Natural killer cell (primary cell): ENCODE measurements around the gene GALNTL6. TPM values are rescaled to one million over a fixed set of nuclear protein-coding genes. Genes with fewer than 3 reads are reported as not detected.

Source experiments
- ATAC-seq, 3 donors: fragments of 150-1000 bp in 2 of 3; fragments of 200-7000 bp in 1 of 3; cut with Tn5 transposase; 1 replicate in 1 of 3; 2 replicates in 2 of 3; pipeline ENCODE4 v1.10.0; 2021; ENCODE audit warnings: mild to moderate bottlenecking in 2 of 3, moderate library complexity in 2 of 3
- DNase-seq, 2 donors: peaks; one replicate each; pipeline versions ENCODE4 v3.0.0 to v3.0.0-alpha.2; 2013 to 2021; ENCODE audit warnings: mixed read lengths in 1 of 2
- H3K27ac ChIP-seq: one replicate; pipeline ENCODE4 v1.5.1; 2013; ENCODE audit warnings: mild to moderate bottlenecking, low read length
- H3K27me3 ChIP-seq: one replicate; pipeline ENCODE4 v1.6.1; 2013; ENCODE audit warnings: low read length; ENCODE audit not compliant: control insufficient read depth, insufficient read depth
- H3K36me3 ChIP-seq: one replicate; pipeline ENCODE4 v1.6.1; 2013; ENCODE audit warnings: low read length; ENCODE audit not compliant: control insufficient read depth, insufficient read depth
- H3K4me1 ChIP-seq: one replicate; pipeline ENCODE4 v1.6.1; 2013; ENCODE audit warnings: low read length; ENCODE audit not compliant: control insufficient read depth, insufficient read depth
- H3K4me3 ChIP-seq: one replicate; pipeline ENCODE4 v1.5.1; 2013; ENCODE audit warnings: low read length
- H3K9me3 ChIP-seq: one replicate; pipeline ENCODE4 v1.6.1; 2013; ENCODE audit warnings: low read length; ENCODE audit not compliant: control insufficient read depth, insufficient read depth
- H3K27ac Mint-ChIP-seq, 2 donors: one replicate each; pipeline ENCODE4 v1.8.0; 2022; ENCODE audit warnings: mild to moderate bottlenecking in 2 of 2, mixed read lengths in 2 of 2, moderate library complexity in 1 of 2
- H3K27me3 Mint-ChIP-seq, 2 donors: one replicate each; pipeline ENCODE4 v1.8.0; 2022; ENCODE audit warnings: low read depth in 2 of 2, mixed read lengths in 2 of 2
- H3K36me3 Mint-ChIP-seq: one replicate; pipeline ENCODE4 v1.8.0; 2022; ENCODE audit warnings: mixed read lengths
- H3K4me1 Mint-ChIP-seq, 2 donors: one replicate each; pipeline ENCODE4 v1.8.0; 2022; ENCODE audit warnings: mixed read lengths in 2 of 2
- H3K4me3 Mint-ChIP-seq: one replicate; pipeline ENCODE4 v1.8.0; 2022; ENCODE audit warnings: mild to moderate bottlenecking, moderate library complexity, mixed read lengths
- H3K9me3 Mint-ChIP-seq, 2 donors: one replicate each; pipeline ENCODE4 v1.8.0; 2022; ENCODE audit warnings: mixed read lengths in 2 of 2
- CTCF ChIP-seq: fragments of 200-600 bp; IDR thresholded peaks from one replicate; pipeline ENCODE4 v1.8.0; 2022; ENCODE audit warnings: antibody characterized with exemption
- WGBS: methylation state at CpG from one replicate; pipeline ENCODE4 v1.1.7; 2013; ENCODE audit warnings: missing lambda C conversion rate; ENCODE audit not compliant: insufficient coverage; 5-methylcytosine and 5-hydroxymethylcytosine counted together
- intact Hi-C: fragments of 100-400 bp; cut with micrococcal nuclease; formaldehyde crosslinking; loops from one replicate; pipeline ENCODE4 v1.14.2; 2022
- total RNA-seq, 4 donors: library from RNA; stranded (reverse); fragments of 120-200 nt in 1 of 4; gene quantifications; one replicate each; pipeline versions ENCODE4 v1.2.3 to v1.2.4, GENCODE V29; 2013 to 2022

The GALNTL6 gene
- total RNA-seq, 3 donors from 2014 or later (not counting 1 experiment from before 2014, with no cell fraction given), result not detected

- H3K4me3 ChIP-seq, result no peak overlapping the region
- no peaks in the 10 kb centered on the region for H3K36me3 ChIP-seq
- no peak for ATAC-seq
- Mint-ChIP-seq H3K9me3 (peaks cover 7 to 8% of the 10 kb centered on the region in 2 donors), H3K27me3 (no peaks in the 10 kb centered on the region), H3K4me3 (no peak overlapping the region), H3K27ac (no peak overlapping the region), H3K36me3 (no peaks in the 10 kb centered on the region), H3K4me1 (no peaks in the 10 kb centered on the region)
- H3K27ac ChIP-seq, result no peak overlapping the region
- TF ChIP-seq CTCF, result no peak
- no peak for DNase-seq
- 75% methylated on average over 3 of the region's 3 CpGs for WGBS
- no peaks in the 10 kb centered on the region for H3K4me1 ChIP-seq
- H3K9me3 ChIP-seq, result peaks cover 2% of the 10 kb centered on the region
- no peaks in the 10 kb centered on the region for H3K27me3 ChIP-seq
- intact Hi-C loops, result no loop called here
Measured at GRCh38 chr4:172683021-172683420, 869.8 kb downstream of the GALNTL6 start.

- no peak for ATAC-seq
Measured at GRCh38 chr4:172686021-172686420, 872.8 kb downstream of the GALNTL6 start.

GRCh38 chr4:172688534-172688933 lies 875.3 kb downstream of the GALNTL6 start:
- H3K36me3 ChIP-seq, result no peaks in the 10 kb centered on the region
- ATAC-seq (no peak), DNase-seq (no peak)
- no peak overlapping the region for H3K4me3 Mint-ChIP-seq
- H3K27ac Mint-ChIP-seq, result no peak overlapping the region
- no peak overlapping the region for H3K4me3 ChIP-seq
- H3K27ac ChIP-seq, result no peak overlapping the region
- H3K27me3 Mint-ChIP-seq, result no peaks in the 10 kb centered on the region
- H3K9me3 Mint-ChIP-seq, result peaks cover 8 to 10% of the 10 kb centered on the region in 2 donors
- no peaks in the 10 kb centered on the region for H3K36me3 Mint-ChIP-seq
- no peaks in the 10 kb centered on the region for H3K4me1 Mint-ChIP-seq
- peaks cover 6% of the 10 kb centered on the region for H3K9me3 ChIP-seq
- intact Hi-C loops, result no loop called here
- H3K27me3 ChIP-seq, result no peaks in the 10 kb centered on the region
- no peak for TF ChIP-seq CTCF
- no CpG with 5 or more reads among the region's 1 CpG for WGBS
- H3K4me1 ChIP-seq, result no peaks in the 10 kb centered on the region

More at GRCh38 chr4:172686021-172686420, 872.8 kb downstream of the GALNTL6 start:
- Mint-ChIP-seq H3K27ac (no peak overlapping the region), H3K27me3 (no peaks in the 10 kb centered on the region), H3K4me3 (no peak overlapping the region), H3K4me1 (no peaks in the 10 kb centered on the region), H3K36me3 (no peaks in the 10 kb centered on the region), H3K9me3 (peaks cover 6% of the 10 kb centered on the region in 2 donors)
- Histone ChIP-seq H3K27me3 (no peaks in the 10 kb centered on the region), H3K4me3 (no peak overlapping the region), H3K27ac (no peak overlapping the region), H3K4me1 (no peaks in the 10 kb centered on the region), H3K9me3 (no peaks in the 10 kb centered on the region), H3K36me3 (no peaks in the 10 kb centered on the region)
- DNase-seq, result no peak
- 89% methylated on average over 2 of the region's 2 CpGs for WGBS
- intact Hi-C loops, result no loop called here
- no peak for TF ChIP-seq CTCF

GRCh38 chr4:172691552-172691951 lies 878.3 kb downstream of the GALNTL6 start:
- Mint-ChIP-seq H3K4me1 (no peaks in the 10 kb centered on the region), H3K9me3 (peaks cover 10% of the 10 kb centered on the region in 2 donors), H3K4me3 (no peak overlapping the region), H3K27ac (no peak overlapping the region), H3K36me3 (no peaks in the 10 kb centered on the region), H3K27me3 (no peaks in the 10 kb centered on the region)
- ATAC-seq (no peak), DNase-seq (no peak)
- no peak overlapping the region for H3K4me3 ChIP-seq
- no peak for TF ChIP-seq CTCF
- no peaks in the 10 kb centered on the region for H3K27me3 ChIP-seq
- no peak overlapping the region for H3K27ac ChIP-seq
- intact Hi-C loops, result no loop called here
- H3K9me3 ChIP-seq, result peaks cover 6% of the 10 kb centered on the region
- no peaks in the 10 kb centered on the region for H3K36me3 ChIP-seq
- no peaks in the 10 kb centered on the region for H3K4me1 ChIP-seq
